ENCODE results near the gene ZCCHC4.
"Not testable (repeated sequence)": the region's sequence is repeated elsewhere in the genome, so short reads cannot be mapped to it uniquely, and the experiment has no call there.

Gene ZCCHC4

GRCh38 chr4:25321703-25322102 is 9.1 kb downstream of the ZCCHC4 start:
- DNase-seq = no peak

- DNase-seq = not testable (repeated sequence)
These were observed 15.9 kb downstream of the ZCCHC4 start for GRCh38 chr4:25328463-25328862.

DNA sequence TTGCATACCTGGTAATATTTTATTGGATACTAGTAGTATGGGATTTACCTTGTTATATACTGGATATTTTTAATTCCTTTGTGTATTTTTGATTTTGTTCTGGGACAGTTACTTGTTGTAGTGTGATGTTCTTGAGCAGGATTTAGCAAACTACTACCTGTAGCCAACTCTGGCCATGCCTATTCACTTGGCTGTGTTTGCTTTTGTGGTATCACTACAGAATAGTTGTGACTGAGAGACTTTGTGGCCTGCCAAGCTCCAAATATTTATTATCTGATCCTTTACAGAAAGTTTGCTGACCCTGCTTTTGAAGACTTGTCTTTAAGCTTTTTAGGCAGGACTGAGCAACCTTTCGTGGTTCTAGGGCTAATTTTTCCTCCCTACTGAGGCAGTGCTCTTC is 17.8 kb downstream of the ZCCHC4 start:
- no peak for DNase-seq

DNA sequence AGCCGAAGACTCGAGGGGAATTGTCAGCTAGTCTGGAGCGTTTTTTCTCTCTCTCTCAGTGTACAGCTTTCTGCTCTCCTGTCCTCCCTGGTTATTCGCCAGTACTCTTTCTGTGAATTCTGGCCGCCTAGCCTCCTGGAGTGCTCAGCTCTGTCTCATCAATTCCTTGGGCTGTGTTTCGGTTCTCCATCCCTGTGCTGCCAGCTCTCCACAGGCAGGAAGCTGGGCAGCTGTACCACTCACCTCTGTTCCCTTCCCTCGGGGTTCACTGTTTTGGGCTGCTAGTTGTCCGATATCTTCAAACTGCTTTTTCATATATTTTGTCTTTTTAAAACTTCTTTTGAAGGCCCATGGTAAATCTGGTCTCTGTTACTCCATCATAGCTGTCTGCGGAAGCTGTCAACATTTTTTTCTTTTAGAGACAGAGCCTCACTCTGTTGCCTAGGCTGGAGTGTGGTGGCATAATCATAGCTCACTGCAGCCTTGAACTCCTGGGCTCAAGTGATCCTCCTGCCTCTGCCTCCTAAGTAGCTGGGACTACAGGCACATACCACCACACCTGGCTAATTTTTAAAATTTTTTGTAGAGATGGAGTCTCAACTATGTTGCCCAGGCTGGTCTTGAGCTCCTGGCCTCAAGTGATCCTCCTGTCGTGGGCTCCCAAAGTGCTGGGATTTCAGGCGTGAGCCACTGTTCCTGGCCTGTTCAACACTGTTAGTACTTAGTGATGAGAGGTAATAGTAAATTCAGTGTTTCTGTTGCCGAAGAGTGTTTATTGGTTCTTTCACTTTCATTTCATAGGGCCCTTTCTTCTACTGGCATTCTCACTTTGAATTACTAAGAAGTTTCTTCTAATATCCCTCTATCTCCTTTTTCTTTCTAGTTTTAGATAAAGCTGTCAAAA is 18.6 kb downstream of the ZCCHC4 start:
- peak in 1 of 2 donors; percentile 48 for DNase-seq

- DNase-seq = no peak
These were observed 31.1 kb downstream of the ZCCHC4 start for GRCh38 chr4:25343671-25344070.

DNA sequence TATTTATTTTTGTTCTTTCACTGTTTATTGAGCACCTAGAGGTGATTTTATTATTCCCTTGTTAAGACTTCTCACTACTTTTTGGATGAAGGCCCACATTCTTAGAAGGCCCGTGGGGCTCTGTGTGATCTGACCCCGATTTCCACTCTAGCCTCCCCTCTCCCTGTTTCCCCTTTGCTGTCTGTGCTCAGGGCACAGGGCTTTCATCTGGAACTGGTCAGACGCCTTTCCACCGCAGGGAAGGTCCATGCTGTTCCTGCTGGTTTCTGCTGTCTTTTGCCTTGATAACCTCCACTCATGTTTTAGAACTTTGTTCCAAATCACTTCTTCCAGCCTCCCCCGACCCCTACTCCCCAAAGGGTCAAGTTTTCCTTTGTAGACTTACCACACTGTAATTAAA is 33.2 kb downstream of the ZCCHC4 start:
- DNase-seq = no peak

DNA sequence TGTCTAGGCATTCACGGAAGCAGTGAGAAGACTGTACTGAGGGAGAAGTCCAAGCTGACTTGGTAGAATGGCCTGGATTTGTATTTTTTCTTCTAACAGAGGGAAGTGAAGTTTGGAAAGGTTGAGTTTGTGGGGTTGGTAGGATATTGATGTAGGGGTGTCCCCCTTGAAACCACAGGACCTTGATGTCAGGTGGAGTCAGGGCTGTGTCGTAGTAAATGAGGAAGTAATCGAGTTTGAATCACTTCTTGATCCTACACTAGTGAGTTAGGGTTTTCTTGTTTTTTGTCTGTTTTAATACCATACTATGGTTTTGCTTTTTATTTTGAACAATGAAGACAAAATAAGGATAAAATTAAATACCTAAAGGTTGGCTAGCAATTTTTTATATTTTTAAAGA is 34.3 kb downstream of the ZCCHC4 start:
- DNase-seq = no peak

DNA sequence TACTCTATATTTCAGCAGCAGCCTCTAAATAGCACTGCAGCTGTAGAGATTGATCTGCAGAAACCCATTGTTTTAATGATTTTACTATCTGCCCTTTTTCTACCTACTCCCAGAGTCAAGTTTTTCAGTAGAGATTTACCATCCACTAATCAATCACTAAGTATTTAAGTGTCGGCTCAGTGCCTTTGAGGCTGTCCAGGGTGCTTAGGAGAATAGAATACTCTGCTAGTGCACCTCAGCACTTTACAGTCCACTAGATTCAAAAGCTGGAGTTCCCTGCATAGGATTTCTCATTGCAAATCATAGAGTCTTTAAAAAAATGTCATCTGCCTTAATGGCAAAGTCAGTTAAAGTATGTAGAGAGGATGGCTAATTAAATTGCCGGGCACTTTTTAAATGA is 34.9 kb downstream of the ZCCHC4 start:
- DNase-seq = no peak

DNA sequence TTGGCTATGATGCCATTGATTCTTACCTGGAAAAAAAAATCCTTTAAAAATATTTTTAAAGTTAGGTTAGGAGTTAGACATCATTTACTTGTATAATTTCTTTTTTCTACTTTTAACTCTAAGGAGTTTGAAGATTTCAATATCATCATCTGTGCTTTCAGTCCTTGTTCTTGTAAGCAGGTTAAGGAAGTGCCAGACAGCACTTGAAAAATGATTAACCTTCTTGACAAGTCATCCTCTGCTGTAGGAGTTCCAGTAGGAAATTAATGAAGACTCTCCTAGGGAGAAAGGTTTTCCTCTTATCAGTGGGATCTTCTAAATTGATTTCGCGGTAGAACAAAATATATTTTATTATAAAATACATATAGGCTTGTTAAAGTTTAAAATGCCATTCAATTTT is 35.4 kb downstream of the ZCCHC4 start:
- DNase-seq = no peak

DNA sequence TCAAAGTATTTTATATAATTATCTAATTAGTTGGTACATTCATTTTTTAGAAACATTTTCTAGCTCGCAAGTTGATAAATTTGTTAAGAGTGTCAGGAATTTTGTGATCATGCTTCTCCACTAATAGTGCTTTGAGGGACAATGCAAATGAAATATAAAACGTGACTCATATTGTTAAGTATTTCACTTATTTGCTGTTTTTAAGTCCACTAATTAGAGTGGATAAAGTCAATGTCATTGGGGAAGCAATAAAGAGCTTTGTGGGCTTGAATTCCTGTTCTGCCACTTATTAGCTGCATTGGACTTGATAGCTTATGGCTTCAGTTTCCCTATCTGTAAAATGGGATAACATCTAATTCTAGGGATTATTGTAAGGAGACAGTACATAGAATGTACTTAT is 38.0 kb downstream of the ZCCHC4 start:
- no peak for DNase-seq

GRCh38 chr4:25351777-25352416 is 39.3 kb downstream of the ZCCHC4 start:
- DNase-seq = no peak

- no peak for DNase-seq
These were observed 43.5 kb downstream of the ZCCHC4 start for GRCh38 chr4:25356068-25356467.

DNA sequence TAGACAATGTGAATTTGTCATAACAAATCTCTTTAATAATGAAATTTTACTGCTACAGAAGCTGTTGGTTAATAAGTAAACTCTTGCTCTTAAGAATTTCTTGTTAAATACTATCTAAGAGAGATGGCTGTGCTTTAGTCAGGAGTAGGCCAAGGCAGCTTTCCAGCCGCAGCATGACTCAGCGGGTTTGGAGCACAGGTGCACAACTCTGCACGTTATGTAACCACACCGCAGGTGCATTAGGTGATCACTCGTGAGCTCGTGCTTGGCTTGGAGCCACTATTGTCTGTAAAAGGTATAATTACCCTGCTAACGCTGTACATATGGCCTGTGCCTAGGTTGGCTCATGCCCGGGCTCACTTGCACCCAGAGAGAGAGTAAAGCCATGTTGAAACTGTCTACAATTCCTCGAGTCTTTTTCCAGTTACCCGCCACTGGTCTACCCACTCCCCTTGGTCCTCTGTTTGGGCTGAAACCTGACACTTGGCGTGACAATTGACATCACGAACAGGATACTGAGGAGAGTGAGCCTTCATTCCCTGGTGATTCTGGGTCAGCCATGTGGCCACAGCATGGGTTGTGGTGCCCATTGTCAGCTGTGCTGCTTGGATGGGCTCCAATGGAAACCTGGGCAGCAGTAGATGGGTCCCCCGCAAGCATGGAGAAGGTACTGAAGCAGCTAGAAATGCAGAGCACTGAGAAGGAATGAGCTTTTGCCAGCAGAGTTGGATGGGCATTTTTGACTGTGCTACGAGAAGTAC is 46.1 kb downstream of the ZCCHC4 start:
- no peak for DNase-seq

- no peak for DNase-seq
These were observed 48.7 kb downstream of the ZCCHC4 start for GRCh38 chr4:25361253-25361652.

DNA sequence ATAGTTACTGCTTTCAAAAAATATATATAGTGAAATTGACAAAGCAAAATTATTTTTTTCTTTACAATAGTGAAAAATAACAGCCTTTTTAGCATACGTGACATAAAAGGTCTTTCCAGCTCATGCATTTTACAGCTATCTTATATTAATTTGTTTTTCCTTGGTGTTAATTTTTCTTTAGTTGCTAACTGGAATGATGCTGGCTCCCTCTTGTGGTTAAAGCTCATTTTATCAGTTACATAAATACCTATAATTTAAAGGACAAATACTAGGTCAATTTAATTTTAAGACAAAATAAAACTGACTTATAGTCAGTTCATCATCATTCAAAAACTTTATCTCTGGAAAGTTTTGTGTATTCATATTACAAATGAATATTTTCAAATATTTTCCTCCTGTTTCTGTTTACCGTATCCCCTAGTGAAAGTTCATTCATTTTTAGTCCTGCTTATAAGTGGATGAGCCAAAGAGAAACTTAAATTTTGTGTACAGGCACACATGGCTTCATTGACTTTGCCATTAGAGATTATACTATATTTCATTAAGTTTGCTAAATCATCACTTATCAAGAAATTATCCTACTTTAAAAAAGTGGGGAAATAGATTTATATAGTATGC is 54.5 kb downstream of the ZCCHC4 start:
- peak in 1 of 2 donors; percentile 27 for DNase-seq

DNA sequence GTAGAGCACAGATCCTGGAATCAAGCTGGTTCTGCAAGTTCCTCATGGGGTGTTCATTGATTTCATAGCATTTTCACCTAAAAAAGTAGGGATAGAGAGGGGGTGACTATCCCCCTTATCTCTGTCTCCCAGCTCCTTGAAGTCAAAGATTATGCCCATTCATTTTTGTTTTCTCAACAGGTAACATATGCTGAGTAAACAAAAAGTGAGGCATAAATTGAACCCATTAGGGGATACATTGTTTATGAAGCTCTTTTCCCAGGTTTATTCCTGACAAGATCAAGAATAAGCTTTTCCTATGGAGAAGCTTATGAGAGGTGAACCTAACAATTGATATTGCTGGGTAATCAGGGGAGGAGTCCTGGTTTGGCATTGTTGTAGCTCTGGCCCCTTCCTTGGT is 55.3 kb downstream of the ZCCHC4 start:
- no peak for DNase-seq

- no peak for DNase-seq
These were observed 55.7 kb downstream of the ZCCHC4 start for GRCh38 chr4:25368315-25368714.

GRCh38 chr4:25370242-25370641 is 57.7 kb downstream of the ZCCHC4 start:
- DNase-seq = no peak

DNA sequence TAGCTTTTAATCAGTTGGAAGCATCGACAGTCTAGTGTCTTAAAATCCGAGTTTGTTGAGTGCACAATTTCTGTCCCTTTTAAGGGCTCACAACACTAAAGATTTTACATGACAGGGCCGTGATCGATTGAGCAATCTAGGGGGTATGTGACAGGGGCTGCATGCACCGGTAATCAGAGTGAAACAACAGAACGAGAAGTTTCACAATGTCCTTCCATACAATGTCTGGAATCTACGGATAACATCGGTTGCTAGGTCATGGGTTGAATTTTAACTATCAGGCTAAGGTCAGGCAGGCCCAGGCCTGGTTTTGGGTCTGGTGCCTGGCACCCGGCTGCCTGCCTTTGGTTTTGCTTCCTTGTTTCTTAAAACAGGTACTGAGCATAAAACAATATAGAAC is 60.0 kb downstream of the ZCCHC4 start:
- DNase-seq = not testable (repeated sequence)

DNA sequence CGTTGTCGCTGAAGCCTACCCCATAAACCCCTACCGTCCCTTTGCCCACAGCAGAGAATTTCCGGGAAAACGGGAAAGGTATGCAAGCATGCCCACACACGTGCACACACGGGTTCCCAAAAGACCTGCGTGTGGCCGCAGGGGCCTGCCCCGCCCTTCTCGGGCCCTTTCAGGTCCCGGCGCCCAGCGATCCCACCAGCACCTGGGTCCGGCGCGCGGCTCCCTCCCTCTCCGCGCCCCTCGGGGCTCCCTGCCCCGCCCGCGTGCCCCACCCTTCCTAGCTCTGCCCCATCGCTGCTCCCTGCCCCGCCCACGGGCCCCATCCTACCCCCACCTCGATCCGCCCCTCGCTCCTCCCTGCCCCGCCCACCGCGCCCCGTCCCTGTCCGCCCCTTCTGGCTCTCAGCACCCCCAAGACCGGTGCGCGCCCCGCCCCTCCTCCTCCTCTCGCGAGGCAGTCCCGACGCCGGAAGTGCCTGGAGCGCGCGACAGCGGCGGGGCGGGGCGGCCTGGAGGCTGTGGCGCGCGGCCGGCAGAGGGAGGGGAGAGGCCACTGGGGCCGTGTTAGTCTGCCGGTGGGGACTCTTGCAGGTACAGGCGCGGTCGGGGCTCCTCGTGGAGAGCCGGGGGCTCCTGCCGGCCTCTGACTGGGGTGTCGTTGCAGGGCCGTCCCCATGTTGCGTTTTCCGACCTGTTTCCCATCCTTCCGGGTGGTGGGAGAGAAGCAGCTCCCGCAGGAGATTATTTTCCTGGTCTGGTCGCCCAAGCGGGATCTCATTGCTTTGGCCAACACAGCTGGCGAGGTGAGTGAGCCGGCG is 64.4 kb downstream of the ZCCHC4 start, which contains the start of gene ANAPC4:
Gene ANAPC4, plus strand, starts transcription at position 510 of the 818 bp plus-strand sequence. Its CDS starts 165 bp downstream, at position 675.
- peak; percentile 78 to 93 for DNase-seq

DNA sequence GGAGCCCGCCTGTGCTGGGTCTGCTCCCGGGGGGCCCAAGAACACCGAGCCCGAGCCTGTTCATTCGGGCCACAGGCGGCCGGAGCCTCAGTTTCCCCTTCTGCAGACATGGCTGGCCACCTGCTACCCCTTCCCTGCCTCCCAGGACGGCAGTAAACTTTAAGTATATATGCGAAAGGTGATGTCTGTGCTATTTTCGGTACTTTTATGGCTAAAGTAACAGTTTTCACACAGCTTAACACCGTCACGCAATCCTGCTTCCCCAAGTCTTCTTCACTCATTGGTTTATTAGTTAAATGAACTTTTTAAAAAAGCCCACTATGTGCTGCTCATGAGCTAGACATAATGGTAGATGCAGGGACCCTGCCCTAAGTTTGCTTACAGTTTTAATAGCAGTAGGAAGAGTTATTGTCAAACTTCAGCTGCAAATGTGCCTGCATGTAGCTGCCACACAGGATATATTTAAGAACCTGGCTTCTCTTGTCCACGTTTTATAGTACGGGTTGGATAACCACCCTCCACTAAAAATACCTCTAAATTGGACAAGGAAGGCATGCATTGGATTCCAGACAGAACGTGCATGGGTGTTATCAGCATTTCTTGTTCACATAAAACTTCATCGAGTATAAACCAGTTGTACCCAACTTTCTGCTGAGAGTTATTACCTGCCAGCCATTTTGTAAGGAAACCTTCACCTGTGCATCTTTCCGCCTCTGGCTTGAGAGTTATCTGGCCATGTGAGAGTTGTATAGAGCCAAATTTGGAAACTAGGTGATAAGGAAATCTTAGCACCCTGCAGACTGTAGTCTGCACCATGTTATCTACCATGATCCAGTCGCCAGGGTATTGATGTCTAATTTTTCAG is 65.2 kb downstream of the ZCCHC4 start:
- DNase-seq = peak in 1 of 2 donors; percentile 6
